Stimulated activated CD8-positive, alpha-beta memory T cell treated with anti-CD3 and anti-CD28 coated beads, Interleukin-7, amount 100 ng/mL, for 4 hours (primary cell): ENCODE results near the gene SERPINB7.

Experiments
- DNase-seq, 2 donors: peaks; one replicate each; pipeline ENCODE4 v3.0.0-alpha.2; 2020; ENCODE audit warnings: low read depth in 2 of 2

SERPINB7 gene

GRCh38 chr18:63844254-63844653, 69.0 kb downstream of the SERPINB7 start:
- no peak for DNase-seq

GRCh38 chr18:63848159-63848558, 72.9 kb downstream of the SERPINB7 start:
- DNase-seq = no peak

- no peak for DNase-seq
Observed at GRCh38 chr18:63850020-63850419, 74.8 kb downstream of the SERPINB7 start.

- no peak for DNase-seq
Observed at GRCh38 chr18:63850636-63851035, 75.4 kb downstream of the SERPINB7 start.
